Type B pancreatic cell (in vitro differentiated cells): ENCODE data around the gene DCLK2. TPM values are rescaled to one million over a fixed set of nuclear protein-coding genes. Genes with fewer than 3 reads are reported as not detected.

Experiments used
- DNase-seq: peaks from one replicate; pipeline ENCODE4 v3.0.0; 2021; ENCODE audit warnings: mixed read lengths; ENCODE audit not compliant: unreplicated experiment; ENCODE audit errors: extremely low spot score
- H3K27ac Mint-ChIP-seq: 2 replicates; pipeline ENCODE4 v1.8.0; 2021; ENCODE audit warnings: mild to moderate bottlenecking, mixed read lengths
- H3K27me3 Mint-ChIP-seq: 2 replicates; pipeline ENCODE4 v1.8.0; 2021; ENCODE audit warnings: mixed read lengths
- H3K36me3 Mint-ChIP-seq: 2 replicates; pipeline ENCODE4 v1.8.0; 2021; ENCODE audit warnings: mixed read lengths
- H3K4me1 Mint-ChIP-seq: one replicate; pipeline ENCODE4 v1.8.0; 2021; ENCODE audit warnings: mixed read lengths; ENCODE audit not compliant: unreplicated experiment
- H3K4me3 Mint-ChIP-seq: 2 replicates; pipeline ENCODE4 v1.8.0; 2021; ENCODE audit warnings: mild to moderate bottlenecking, mixed read lengths
- H3K9me3 Mint-ChIP-seq: 2 replicates; pipeline ENCODE4 v1.8.0; 2021; ENCODE audit warnings: mixed read lengths
- CTCF ChIP-seq: fragments of 200-600 bp; sonication (generic); conservative IDR thresholded peaks from 2 replicates; pipeline ENCODE4 v1.5.0; 2021; ENCODE audit warnings: antibody characterized with exemption, mild to moderate bottlenecking
- total RNA-seq: library from RNA; stranded (reverse); gene quantifications from 2 replicates; pipeline ENCODE4 v1.2.1, GENCODE V29; 2021; ENCODE audit warnings: low replicate concordance

The DCLK2 gene
- total RNA-seq, 1 donor from 2014 or later, result 24.9 TPM

- no peak overlapping the region for H3K4me3 Mint-ChIP-seq
- peaks cover 24% of the 10 kb centered on the region for H3K4me1 Mint-ChIP-seq
- H3K27ac Mint-ChIP-seq, result no peak overlapping the region
- no peak for TF ChIP-seq CTCF
- H3K9me3 Mint-ChIP-seq, result peaks cover 5% of the 10 kb centered on the region
- no peak for DNase-seq
- H3K36me3 Mint-ChIP-seq, result peaks cover 8% of the 10 kb centered on the region
- H3K27me3 Mint-ChIP-seq, result no peaks in the 10 kb centered on the region
These were observed 63.5 kb downstream of the DCLK2 start for GRCh38 chr4:150141756-150142155.

- H3K27me3 Mint-ChIP-seq, result no peaks in the 10 kb centered on the region
- H3K4me3 Mint-ChIP-seq, result no peak overlapping the region
- no peak overlapping the region for H3K27ac Mint-ChIP-seq
- peaks cover 24% of the 10 kb centered on the region for H3K4me1 Mint-ChIP-seq
- peaks cover 8% of the 10 kb centered on the region for H3K36me3 Mint-ChIP-seq
- DNase-seq, result no peak
- no peak for TF ChIP-seq CTCF
- peaks cover 5% of the 10 kb centered on the region for H3K9me3 Mint-ChIP-seq
These were observed 64.6 kb downstream of the DCLK2 start for GRCh38 chr4:150142831-150143230.

GRCh38 chr4:150145090-150145945 lies 67.1 kb downstream of the DCLK2 start:
- H3K4me3 Mint-ChIP-seq, result no peak overlapping the region
- no peaks in the 10 kb centered on the region for H3K27me3 Mint-ChIP-seq
- H3K9me3 Mint-ChIP-seq, result peaks cover 5% of the 10 kb centered on the region
- peak; percentile 57 for TF ChIP-seq CTCF
- H3K36me3 Mint-ChIP-seq, result peaks cover 8% of the 10 kb centered on the region
- peaks cover 30% of the 10 kb centered on the region for H3K4me1 Mint-ChIP-seq
- DNase-seq, result no peak
- no peak overlapping the region for H3K27ac Mint-ChIP-seq

GRCh38 chr4:150145946-150146340 lies 67.7 kb downstream of the DCLK2 start:
- Mint-ChIP-seq H3K27me3 (no peaks in the 10 kb centered on the region), H3K9me3 (peaks cover 5% of the 10 kb centered on the region), H3K36me3 (peaks cover 8% of the 10 kb centered on the region), H3K4me1 (peaks cover 27% of the 10 kb centered on the region), H3K4me3 (no peak overlapping the region), H3K27ac (no peak overlapping the region)
- DNase-seq, result no peak
- TF ChIP-seq CTCF, result no peak

GRCh38 chr4:150149381-150149780 lies 71.1 kb downstream of the DCLK2 start:
- DNase-seq, result no peak
- Mint-ChIP-seq H3K9me3 (peaks cover 5% of the 10 kb centered on the region), H3K36me3 (peaks cover 3% of the 10 kb centered on the region), H3K27ac (no peak overlapping the region), H3K27me3 (no peaks in the 10 kb centered on the region), H3K4me1 (peaks cover 22% of the 10 kb centered on the region), H3K4me3 (no peak overlapping the region)
- no peak for TF ChIP-seq CTCF
